HepG2 (cell line): Measurements from ENCODE around the gene TMEM45A.

Experiments used
- ZFX ChIP-seq: sonication (generic); formaldehyde crosslinking; IDR thresholded peaks from 2 replicates; pipeline ENCODE4 v1.4.0; 2020; ENCODE audit warnings: mild to moderate bottlenecking, low read depth, missing genetic modification reagents, moderate library complexity
- ZNF510 ChIP-seq: sonication (generic); formaldehyde crosslinking; IDR thresholded peaks from 2 replicates; pipeline ENCODE4 v1.4.0; 2020; ENCODE audit warnings: low read depth, mild to moderate bottlenecking, missing genetic modification reagents
- ZNF883 ChIP-seq: sonication (generic); formaldehyde crosslinking; IDR thresholded peaks from 2 replicates; pipeline ENCODE4 v1.5.1; 2020; ENCODE audit warnings: mild to moderate bottlenecking, missing genetic modification reagents; ENCODE audit errors: not compliant biosample characterization

DNA sequence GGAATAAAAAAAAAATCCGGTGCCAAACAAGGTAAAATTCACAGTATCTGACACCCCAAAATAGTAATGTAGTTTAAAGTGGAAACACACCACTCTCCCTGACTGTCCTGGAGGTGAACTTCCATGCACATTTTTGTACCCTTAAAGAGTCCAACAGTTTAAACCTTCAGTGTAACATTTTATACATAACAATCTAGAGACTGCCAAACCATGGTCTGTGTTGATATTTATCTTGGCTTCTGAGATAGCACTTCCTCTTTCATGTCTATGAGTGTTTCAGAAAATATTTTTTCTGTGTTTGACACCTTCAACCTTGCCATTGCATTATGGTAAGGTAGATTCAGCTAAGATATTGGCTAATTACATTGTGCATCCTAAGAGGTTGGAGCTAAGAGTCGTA lies 13.9 kb downstream of the TMEM45A start:
- no peak for TF ChIP-seq ZNF510 (CRISPR knock-in tag)
- no peak for TF ChIP-seq ZNF883
- no peak for TF ChIP-seq ZFX (CRISPR knock-in tag)
